IMR-90 (cell line): ENCODE measurements around the gene ITPK1. TPM values are rescaled to one million over a fixed set of nuclear protein-coding genes. Genes with fewer than 3 reads are reported as not detected.

Experiments used
- ATAC-seq: fragments of 200-7000 bp; cut with Tn5 transposase; 2 replicates; pipeline ENCODE4 v1.9.1; 2020; ENCODE audit warnings: low read depth, mild to moderate bottlenecking, moderate library complexity
- BruUV-seq: library from RNA; stranded (reverse); fragments of 400-500 nt; replicated peaks from 2 replicates; lab custom pipeline; 2021; lab: Mats Ljungman, UMichigan
- CTCF ChIA-PET: fragments of 300-600 bp; formaldehyde crosslinking; extraction: SDS; loops from one replicate; lab custom pipeline; 2021; ENCODE audit warnings: antibody characterized with exemption; lab: Yijun Ruan, JAX
- POLR2A ChIA-PET: fragments of 300-600 bp; sonication (Branson Sonifier 250); formaldehyde crosslinking; loops from one replicate; lab custom pipeline; 2022; ENCODE audit warnings: antibody characterized with exemption; ENCODE audit not compliant: unreplicated experiment; lab: Charles Lee
- DNase-seq: peaks from one replicate; pipeline ENCODE4 v3.0.0; 2013
- H2AFZ ChIP-seq: replicated peaks from 2 replicates; pipeline ENCODE3; 2013; ENCODE audit warnings: low read length, mild to moderate bottlenecking; ENCODE audit not compliant: poor library complexity
- H2AK5ac ChIP-seq: 2 replicates; pipeline ENCODE4 v1.6.1; 2013; ENCODE audit warnings: low read depth, low read length, inconsistent platforms
- H2AK9ac ChIP-seq: replicated peaks from 2 replicates; pipeline ENCODE3; 2013; ENCODE audit warnings: mild to moderate bottlenecking, low read depth, low read length, moderate library complexity; ENCODE audit not compliant: poor library complexity
- H2BK120ac ChIP-seq: 2 replicates; pipeline ENCODE4 v1.6.1; 2013; ENCODE audit warnings: low read depth, low read length, inconsistent platforms
- H2BK15ac ChIP-seq: 3 replicates; pipeline ENCODE4 v1.6.1; 2013; ENCODE audit warnings: low read depth, low read length, inconsistent platforms
- H2BK20ac ChIP-seq: 2 replicates; pipeline ENCODE4 v1.6.1; 2013; ENCODE audit warnings: low read depth, mild to moderate bottlenecking, inconsistent platforms, low read length, moderate library complexity
- H2BK5ac ChIP-seq: 2 replicates; pipeline ENCODE4 v1.6.1; 2013; ENCODE audit warnings: mild to moderate bottlenecking, low read depth, low read length, inconsistent platforms; ENCODE audit not compliant: poor library complexity, severe bottlenecking
- H3K14ac ChIP-seq: replicated peaks from 2 replicates; pipeline ENCODE4 v1.6.1; 2013; ENCODE audit warnings: low read depth, low read length, inconsistent platforms
- H3K18ac ChIP-seq: 2 replicates; pipeline ENCODE4 v1.6.1; 2013; ENCODE audit warnings: low read depth, low read length, control low read depth
- H3K23ac ChIP-seq: 2 replicates; pipeline ENCODE4 v1.6.1; 2013; ENCODE audit warnings: low read depth, low read length, inconsistent platforms
- H3K27ac ChIP-seq: 2 replicates; pipeline ENCODE4 v1.5.1; 2013; ENCODE audit warnings: mild to moderate bottlenecking, control low read depth, low read length; ENCODE audit not compliant: insufficient read depth
- H3K27me3 ChIP-seq: 2 replicates; pipeline ENCODE4 v1.6.1; 2013; ENCODE audit warnings: low read length; ENCODE audit not compliant: control insufficient read depth, insufficient read depth
- H3K36me3 ChIP-seq: 2 replicates; pipeline ENCODE4 v1.6.1; 2013; ENCODE audit warnings: low read length, mixed read lengths; ENCODE audit not compliant: control insufficient read depth, insufficient read depth
- H3K4ac ChIP-seq: 2 replicates; pipeline ENCODE4 v1.6.1; 2013; ENCODE audit warnings: low read depth, low read length, inconsistent platforms
- H3K4me1 ChIP-seq: 2 replicates; pipeline ENCODE4 v1.6.1; 2013; ENCODE audit warnings: low read length, mixed read lengths; ENCODE audit not compliant: control insufficient read depth, insufficient read depth
- H3K4me2 ChIP-seq: 2 replicates; pipeline ENCODE4 v1.6.1; 2013; ENCODE audit warnings: low read depth, mild to moderate bottlenecking, control low read depth, low read length, moderate library complexity
- H3K4me3 ChIP-seq: 2 replicates; pipeline ENCODE4 v1.5.1; 2013; ENCODE audit warnings: low read depth, mild to moderate bottlenecking, control low read depth, low read length, moderate library complexity; ENCODE audit not compliant: insufficient read depth
- H3K56ac ChIP-seq: 2 replicates; pipeline ENCODE4 v1.6.1; 2013; ENCODE audit warnings: low read length, inconsistent platforms; ENCODE audit not compliant: insufficient read depth; ENCODE audit errors: extremely low read depth
- H3K79me1 ChIP-seq, 2 experiments: 2 replicates each; pipeline ENCODE4 v1.6.1; 2013; ENCODE audit warnings: low read length in 2 of 2, inconsistent platforms in 1 of 2, low read depth in 1 of 2
- H3K9ac ChIP-seq: 2 replicates; pipeline ENCODE4 v1.6.1; 2013; ENCODE audit warnings: low read depth, low read length, control low read depth
- H3K9me1 ChIP-seq: 2 replicates; pipeline ENCODE4 v1.6.1; 2013; ENCODE audit warnings: low read length, inconsistent platforms; ENCODE audit not compliant: insufficient read depth
- H3K9me3 ChIP-seq: 2 replicates; pipeline ENCODE4 v1.6.1; 2013; ENCODE audit warnings: low read length; ENCODE audit not compliant: control insufficient read depth, insufficient read depth
- H4K20me1 ChIP-seq: 2 replicates; pipeline ENCODE4 v1.6.1; 2013; ENCODE audit warnings: low read length, inconsistent platforms; ENCODE audit not compliant: insufficient read depth
- H4K5ac ChIP-seq: 2 replicates; pipeline ENCODE4 v1.6.1; 2013; ENCODE audit warnings: mild to moderate bottlenecking, low read depth, low read length, control low read depth
- H4K8ac ChIP-seq, 2 experiments: 2 replicates each; pipeline ENCODE4 v1.6.1; 2013; ENCODE audit warnings: low read depth in 2 of 2, low read length in 2 of 2, control low read depth in 1 of 2, inconsistent platforms in 1 of 2
- H4K91ac ChIP-seq: 2 replicates; pipeline ENCODE4 v1.6.1; 2013; ENCODE audit warnings: low read depth, low read length, inconsistent platforms; ENCODE audit not compliant: insufficient read depth
- BHLHE40 ChIP-seq: fragments of 150-350 bp; IDR thresholded peaks from 2 replicates; pipeline ENCODE4 v1.6.1; 2016; ENCODE audit warnings: mild to moderate bottlenecking, low read depth, low read length
- CEBPB ChIP-seq: IDR thresholded peaks from 2 replicates; pipeline ENCODE4 v1.6.1; 2012; ENCODE audit warnings: low read depth, low read length, improper control_type of control experiment
- CHD1 ChIP-seq: IDR thresholded peaks from 2 replicates; pipeline ENCODE4 v1.6.1; 2012; ENCODE audit warnings: low read depth, low read length, improper control_type of control experiment
- ELK1 ChIP-seq: fragments of 150-350 bp; IDR thresholded peaks from 2 replicates; pipeline ENCODE4 v1.6.1; 2016; ENCODE audit warnings: low read depth, mild to moderate bottlenecking, low read length, moderate library complexity, borderline replicate concordance
- FOS ChIP-seq: fragments of 150-350 bp; IDR thresholded peaks from 2 replicates; pipeline ENCODE4 v1.6.1; 2016; ENCODE audit warnings: low read depth, low read length
- MAFK ChIP-seq: IDR thresholded peaks from 2 replicates; pipeline ENCODE4 v1.6.1; 2012; ENCODE audit warnings: low read depth, low read length, improper control_type of control experiment
- MAZ ChIP-seq: IDR thresholded peaks from 2 replicates; pipeline ENCODE4 v1.6.1; 2012; ENCODE audit warnings: low read depth, mild to moderate bottlenecking, low read length, improper control_type of control experiment, moderate library complexity, borderline replicate concordance
- MXI1 ChIP-seq: IDR thresholded peaks from 2 replicates; pipeline ENCODE4 v1.6.1; 2012; ENCODE audit warnings: low read depth, mild to moderate bottlenecking, low read length, moderate library complexity, borderline replicate concordance
- NFE2L2 ChIP-seq: fragments of 150-350 bp; IDR thresholded peaks from 2 replicates; pipeline ENCODE4 v1.6.1; 2016; ENCODE audit warnings: low read depth, mild to moderate bottlenecking, low read length
- POLR2A ChIP-seq: IDR thresholded peaks from 2 replicates; pipeline ENCODE4 v1.6.1; 2012; ENCODE audit warnings: mild to moderate bottlenecking, low read depth, low read length
- RAD21 ChIP-seq: IDR thresholded peaks from 2 replicates; pipeline ENCODE4 v1.6.1; 2012; ENCODE audit warnings: low read length, improper control_type of control experiment
- RCOR1 ChIP-seq: IDR thresholded peaks from 2 replicates; pipeline ENCODE4 v1.6.1; 2012; ENCODE audit warnings: mild to moderate bottlenecking, low read length, improper control_type of control experiment; ENCODE audit not compliant: insufficient replicate concordance
- RFX5 ChIP-seq: IDR thresholded peaks from 2 replicates; pipeline ENCODE4 v1.8.0; 2012; ENCODE audit warnings: low read depth, mild to moderate bottlenecking, low read length, moderate library complexity
- SMC3 ChIP-seq: fragments of 150-350 bp; IDR thresholded peaks from 2 replicates; pipeline ENCODE4 v1.6.1; 2016; ENCODE audit warnings: low read depth, mild to moderate bottlenecking, antibody characterized with exemption, low read length, moderate library complexity
- WGBS, 2 experiments: methylation state at CpG; one replicate each; pipeline versions ENCODE4 v1.1.5 to v1.1.7; 2013; ENCODE audit warnings: missing lambda C conversion rate in 2 of 2; ENCODE audit not compliant: insufficient read length in 1 of 2; ENCODE audit errors: extremely low coverage in 2 of 2; 5-methylcytosine and 5-hydroxymethylcytosine counted together
- dilution Hi-C: fragments of 300-500 bp; cut with HindIII; formaldehyde crosslinking; loops from one replicate; pipeline ENCODE4 v1.14.3; 2018; ENCODE audit warnings: low sequenced_read_pairs; ENCODE audit not compliant: unreplicated experiment
- in situ Hi-C: fragments of 300-500 bp; cut with MboI; formaldehyde crosslinking; loops from 3 replicates; pipeline ENCODE4 v1.14.3; 2019; ENCODE audit warnings: low sequenced_read_pairs, inconsistent platforms, mixed read lengths
- intact Hi-C: fragments of 100-400 bp; cut with micrococcal nuclease; formaldehyde crosslinking; loops from 2 replicates; pipeline ENCODE4 v1.10.0; 2022
- polyA plus RNA-seq, 3 experiments: library from polyadenylated mRNA; depleted of rRNA; stranded (reverse); fragments of >200 nt; gene quantifications; 2 replicates each; pipeline ENCODE4 v1.2.3, GENCODE V29; 2012; ENCODE audit warnings: low replicate concordance in 1 of 3
- total RNA-seq: library from RNA; depleted of rRNA; stranded (reverse); fragments of >200 nt; gene quantifications from 2 replicates; pipeline ENCODE4 v1.2.3, GENCODE V29; 2012
- TF ChIP-seq, protein P1 (sequence below): conservative IDR thresholded peaks from 2 replicates; pipeline ENCODE4 v1.5.1; 2012; ENCODE audit warnings: mild to moderate bottlenecking, low read depth, low read length, improper control_type of control experiment
- TF ChIP-seq, protein P2 (sequence below): fragments of 150-350 bp; IDR thresholded peaks from 2 replicates; pipeline ENCODE4 v1.6.1; 2017; ENCODE audit warnings: mild to moderate bottlenecking, antibody characterized with exemption, low read length, low read depth

The ITPK1 gene
- total and polyA plus RNA-seq, 2 of the 4 experiments (the other 2 are of a cell fraction) = 21.7 to 26.9 TPM

- Histone ChIP-seq H3K4me2 (no peak overlapping the region), H2AK9ac (no peak overlapping the region), H3K9me1 (no peaks in the 10 kb centered on the region), H3K4me1 (no peaks in the 10 kb centered on the region), H3K36me3 (no peaks in the 10 kb centered on the region), H2AK5ac (no peak overlapping the region), H2AFZ (no peak overlapping the region), H3K9ac (no peak overlapping the region), H3K27ac (no peak overlapping the region), H2BK5ac (no peak overlapping the region), H3K4me3 (no peak overlapping the region), H3K4ac (no peak overlapping the region), H4K8ac (no peak overlapping the region), H2BK15ac (no peak overlapping the region), H4K91ac (no peak overlapping the region), H4K20me1 (no peaks in the 10 kb centered on the region; the same call in 1 of the 2 replicates), H3K79me1 (no peaks in the 10 kb centered on the region), H4K5ac (no peak overlapping the region), H2BK120ac (no peak overlapping the region), H3K23ac (no peak overlapping the region), H3K18ac (no peak overlapping the region), H3K9me3 (no peaks in the 10 kb centered on the region), H2BK20ac (no peak overlapping the region), H3K14ac (no peak overlapping the region), H3K56ac (no peak overlapping the region), H3K27me3 (no peaks in the 10 kb centered on the region)
- DNase-seq (no peak), ATAC-seq (no peak)
- in situ Hi-C loops = loop anchor here (5.0 kb wide), 1 partner anchor 187 kb away; no protein-coding TSS in a partner anchor
- no TSS peak for BruUV-seq
- no peak for TF ChIP-seq CHD1
- TF ChIP-seq, protein P1, sequence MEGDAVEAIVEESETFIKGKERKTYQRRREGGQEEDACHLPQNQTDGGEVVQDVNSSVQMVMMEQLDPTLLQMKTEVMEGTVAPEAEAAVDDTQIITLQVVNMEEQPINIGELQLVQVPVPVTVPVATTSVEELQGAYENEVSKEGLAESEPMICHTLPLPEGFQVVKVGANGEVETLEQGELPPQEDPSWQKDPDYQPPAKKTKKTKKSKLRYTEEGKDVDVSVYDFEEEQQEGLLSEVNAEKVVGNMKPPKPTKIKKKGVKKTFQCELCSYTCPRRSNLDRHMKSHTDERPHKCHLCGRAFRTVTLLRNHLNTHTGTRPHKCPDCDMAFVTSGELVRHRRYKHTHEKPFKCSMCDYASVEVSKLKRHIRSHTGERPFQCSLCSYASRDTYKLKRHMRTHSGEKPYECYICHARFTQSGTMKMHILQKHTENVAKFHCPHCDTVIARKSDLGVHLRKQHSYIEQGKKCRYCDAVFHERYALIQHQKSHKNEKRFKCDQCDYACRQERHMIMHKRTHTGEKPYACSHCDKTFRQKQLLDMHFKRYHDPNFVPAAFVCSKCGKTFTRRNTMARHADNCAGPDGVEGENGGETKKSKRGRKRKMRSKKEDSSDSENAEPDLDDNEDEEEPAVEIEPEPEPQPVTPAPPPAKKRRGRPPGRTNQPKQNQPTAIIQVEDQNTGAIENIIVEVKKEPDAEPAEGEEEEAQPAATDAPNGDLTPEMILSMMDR = no peak
- TF ChIP-seq ELK1 = no peak
- TF ChIP-seq, protein P2, sequence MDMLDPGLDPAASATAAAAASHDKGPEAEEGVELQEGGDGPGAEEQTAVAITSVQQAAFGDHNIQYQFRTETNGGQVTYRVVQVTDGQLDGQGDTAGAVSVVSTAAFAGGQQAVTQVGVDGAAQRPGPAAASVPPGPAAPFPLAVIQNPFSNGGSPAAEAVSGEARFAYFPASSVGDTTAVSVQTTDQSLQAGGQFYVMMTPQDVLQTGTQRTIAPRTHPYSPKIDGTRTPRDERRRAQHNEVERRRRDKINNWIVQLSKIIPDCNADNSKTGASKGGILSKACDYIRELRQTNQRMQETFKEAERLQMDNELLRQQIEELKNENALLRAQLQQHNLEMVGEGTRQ = no peak
- TF ChIP-seq CEBPB = no peak
- no peak for TF ChIP-seq NFE2L2
- no peak for TF ChIP-seq MAZ
- TF ChIP-seq RAD21 = no peak
- no peak for TF ChIP-seq SMC3
- no peak for TF ChIP-seq RFX5
- TF ChIP-seq MAFK = no peak
- no peak for TF ChIP-seq POLR2A
- TF ChIP-seq MXI1 = no peak
- TF ChIP-seq FOS = no peak
- no peak for TF ChIP-seq BHLHE40
- TF ChIP-seq RCOR1 = no peak
- intact Hi-C loops = no loop called here
- ChIA-PET CTCF (no interaction called here), POLR2A (no interaction called here)
- WGBS, 2 experiments = 100% methylated on average over 2 of the region's 7 CpGs; no CpG with 5 or more reads in 1 of the 2 experiments
- dilution Hi-C loops = no loop called here
Observed at GRCh38 chr14:92950193-92950540, 165.6 kb downstream of the ITPK1 start.
